Measurements from ENCODE around the gene ADGRA1.

DNA sequence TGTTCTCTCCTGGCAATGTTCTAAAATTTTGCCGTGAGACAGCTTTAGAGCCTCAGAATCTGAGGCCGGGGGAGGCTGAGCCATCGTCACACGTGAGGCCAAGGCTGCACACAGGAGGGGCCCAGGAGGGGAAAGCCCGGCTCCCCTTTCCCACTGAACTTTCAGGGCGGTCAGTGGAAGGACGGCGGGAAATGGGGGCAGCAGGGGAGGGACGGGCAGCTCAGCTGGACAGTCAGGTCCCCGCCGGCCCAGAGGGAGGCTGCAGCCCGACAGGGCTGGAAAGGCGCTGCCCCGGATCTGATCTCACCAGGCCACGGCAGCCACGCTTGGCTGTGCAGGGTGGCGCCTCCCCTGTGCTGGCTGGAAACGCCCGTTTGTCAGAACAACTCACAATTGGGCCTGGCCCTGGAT is 43.3 kb upstream of the ADGRA1 start:
- TF ChIP-seq POLR2A (IDR thresholded peaks at IDR 0.05) = no peak
- TF ChIP-seq, protein P1, sequence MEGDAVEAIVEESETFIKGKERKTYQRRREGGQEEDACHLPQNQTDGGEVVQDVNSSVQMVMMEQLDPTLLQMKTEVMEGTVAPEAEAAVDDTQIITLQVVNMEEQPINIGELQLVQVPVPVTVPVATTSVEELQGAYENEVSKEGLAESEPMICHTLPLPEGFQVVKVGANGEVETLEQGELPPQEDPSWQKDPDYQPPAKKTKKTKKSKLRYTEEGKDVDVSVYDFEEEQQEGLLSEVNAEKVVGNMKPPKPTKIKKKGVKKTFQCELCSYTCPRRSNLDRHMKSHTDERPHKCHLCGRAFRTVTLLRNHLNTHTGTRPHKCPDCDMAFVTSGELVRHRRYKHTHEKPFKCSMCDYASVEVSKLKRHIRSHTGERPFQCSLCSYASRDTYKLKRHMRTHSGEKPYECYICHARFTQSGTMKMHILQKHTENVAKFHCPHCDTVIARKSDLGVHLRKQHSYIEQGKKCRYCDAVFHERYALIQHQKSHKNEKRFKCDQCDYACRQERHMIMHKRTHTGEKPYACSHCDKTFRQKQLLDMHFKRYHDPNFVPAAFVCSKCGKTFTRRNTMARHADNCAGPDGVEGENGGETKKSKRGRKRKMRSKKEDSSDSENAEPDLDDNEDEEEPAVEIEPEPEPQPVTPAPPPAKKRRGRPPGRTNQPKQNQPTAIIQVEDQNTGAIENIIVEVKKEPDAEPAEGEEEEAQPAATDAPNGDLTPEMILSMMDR (IDR thresholded peaks at IDR 0.05 in 4 of 5, conservative IDR thresholded peaks at IDR 0.05 in 1 of 5) = no peak

Measured in gastrocnemius medialis (tissue), 4 donors.